Measurements from ENCODE around the gene CCNI2. TPM values are rescaled to one million over a fixed set of nuclear protein-coding genes. Genes with fewer than 3 reads are reported as not detected.
A peak's percentile ranks its signal among the peaks of the same experiment; 100 is the strongest.

The CCNI2 gene, protein sequence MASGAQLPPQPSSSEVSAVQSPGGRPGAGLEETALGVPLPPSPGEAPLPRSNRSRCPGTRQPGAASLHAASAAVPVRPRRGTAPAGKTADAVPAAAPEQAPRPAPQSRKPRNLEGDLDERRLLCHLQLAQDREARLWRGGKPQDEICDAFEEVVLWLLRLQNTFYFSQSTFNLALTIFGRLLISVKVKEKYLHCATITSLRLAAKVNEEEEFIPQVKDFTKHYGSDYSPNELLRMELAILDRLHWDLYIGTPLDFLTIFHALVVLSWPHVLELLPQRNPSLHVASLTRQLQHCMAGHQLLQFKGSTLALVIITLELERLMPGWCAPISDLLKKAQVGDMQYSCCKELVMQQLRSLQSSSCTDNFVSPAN
- total RNA-seq = 10 to 100 TPM in 2 of 5 donors, under 1 TPM in 1, not detected in 2; 0.92 to 56.7 (median 34.5) TPM
- 1 to 10 TPM in 2 of 3 donors, under 1 TPM in 1; 0.46 to 1.9 (median 1.3) TPM for polyA plus RNA-seq
- long read RNA-seq, donor 1, partial matches to known transcripts = 0 of 1 reads
- long read RNA-seq, donor 1, other reads (novel, unspliced or antisense) = 0 of 1 reads
- long read RNA-seq, donor 2 = 0 reads
- long read RNA-seq, donor 3 = 0 reads
- long read RNA-seq, donor 4 = 0 reads
- long read RNA-seq, donor 5, partial matches to known transcripts = 0 of 1 reads
- long read RNA-seq, donor 5, other reads (novel, unspliced or antisense) = 0 of 1 reads
- long read RNA-seq, donor 6 = 0 reads
- long read RNA-seq, donor 7, partial matches to known transcripts = 0 of 9 reads
- long read RNA-seq, donor 7, other reads (novel, unspliced or antisense) = 7 of 9 reads
- long read RNA-seq, donor 8, partial matches to known transcripts = 0 of 1 reads
- long read RNA-seq, donor 8, other reads (novel, unspliced or antisense) = 0 of 1 reads
- long read RNA-seq, donor 9, partial matches to known transcripts = 0 of 1 reads
- long read RNA-seq, donor 9, other reads (novel, unspliced or antisense) = 0 of 1 reads
- long read RNA-seq, donor 10 = 0 reads

GRCh38 chr5:132746954-132747615 is at the start of gene CCNI2:
Gene CCNI2 (plus strand): TSS chr5:132747426. CDS start chr5:132747496, 70 bp downstream.
- intact Hi-C loops (cut with DNase I; ENCODE audit: low total_unique reads) = no loop called here
- Histone ChIP-seq H3K27me3 (peaks cover 0 to 57% (median 5%) of the 10 kb centered on the region in 3 donors), H3K4me1 (peaks cover 13 to 19% (median 15%) of the 10 kb centered on the region in 4 donors), H3K9me3 (peaks cover 0 to 4% (median 0%) of the 10 kb centered on the region in 4 donors), H3K36me3 (peaks cover 0 to 8% (median 3%) of the 10 kb centered on the region in 4 donors), H3K27ac (peak within 1 kb of the TSS; percentile 53 to 83 (median 73)), H3K4me3 (peak within 1 kb of the TSS; percentile 50 to 61 (median 58))
- TF ChIP-seq EP300 (IDR thresholded peaks at IDR 0.05) (no peak), POLR2A (IDR thresholded peaks at IDR 0.05) (no peak), POLR2AphosphoS5 (IDR thresholded peaks at IDR 0.05) (peak in 1 of 3 donors; percentile 3)
- TF ChIP-seq, protein P1, sequence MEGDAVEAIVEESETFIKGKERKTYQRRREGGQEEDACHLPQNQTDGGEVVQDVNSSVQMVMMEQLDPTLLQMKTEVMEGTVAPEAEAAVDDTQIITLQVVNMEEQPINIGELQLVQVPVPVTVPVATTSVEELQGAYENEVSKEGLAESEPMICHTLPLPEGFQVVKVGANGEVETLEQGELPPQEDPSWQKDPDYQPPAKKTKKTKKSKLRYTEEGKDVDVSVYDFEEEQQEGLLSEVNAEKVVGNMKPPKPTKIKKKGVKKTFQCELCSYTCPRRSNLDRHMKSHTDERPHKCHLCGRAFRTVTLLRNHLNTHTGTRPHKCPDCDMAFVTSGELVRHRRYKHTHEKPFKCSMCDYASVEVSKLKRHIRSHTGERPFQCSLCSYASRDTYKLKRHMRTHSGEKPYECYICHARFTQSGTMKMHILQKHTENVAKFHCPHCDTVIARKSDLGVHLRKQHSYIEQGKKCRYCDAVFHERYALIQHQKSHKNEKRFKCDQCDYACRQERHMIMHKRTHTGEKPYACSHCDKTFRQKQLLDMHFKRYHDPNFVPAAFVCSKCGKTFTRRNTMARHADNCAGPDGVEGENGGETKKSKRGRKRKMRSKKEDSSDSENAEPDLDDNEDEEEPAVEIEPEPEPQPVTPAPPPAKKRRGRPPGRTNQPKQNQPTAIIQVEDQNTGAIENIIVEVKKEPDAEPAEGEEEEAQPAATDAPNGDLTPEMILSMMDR (IDR thresholded peaks at IDR 0.05) = peak in 1 of 7 experiments; percentile 25
- peak; percentile 66 to 84 for DNase-seq
- WGBS, 5 donors = 1 to 8% (median 2%) methylated on average over 15 to 59 of the region's 59 CpGs

- Histone ChIP-seq H3K4me1 (no peaks in the 10 kb centered on the region), H3K4me3 (no peak overlapping the region), H3K27ac (no peak overlapping the region), H3K27me3 (no peaks in the 10 kb centered on the region), H3K36me3 (peaks cover 0 to 43% (median 31%) of the 10 kb centered on the region in 4 donors), H3K9me3 (no peaks in the 10 kb centered on the region)
- TF ChIP-seq POLR2A (IDR thresholded peaks at IDR 0.05) (no peak), POLR2AphosphoS5 (IDR thresholded peaks at IDR 0.05) (no peak), EP300 (IDR thresholded peaks at IDR 0.05) (no peak)
- TF ChIP-seq, protein P1 (IDR thresholded peaks at IDR 0.05) = no peak
- no peak for DNase-seq
- intact Hi-C loops (cut with DNase I; ENCODE audit: low total_unique reads) = no loop called here
- 93 to 100% (median 97%) methylated on average over 1 of the region's 1 CpG for WGBS, 5 donors
Measured at GRCh38 chr5:132704875-132705274, 42.4 kb upstream of the CCNI2 start.

- no peak for DNase-seq
- intact Hi-C loops (cut with DNase I; ENCODE audit: low total_unique reads) = no loop called here
- Histone ChIP-seq H3K4me3 (no peak overlapping the region), H3K36me3 (peaks cover 0 to 9% (median 0%) of the 10 kb centered on the region in 4 donors), H3K9me3 (no peaks in the 10 kb centered on the region), H3K27ac (no peak overlapping the region), H3K27me3 (no peaks in the 10 kb centered on the region), H3K4me1 (no peaks in the 10 kb centered on the region)
- TF ChIP-seq POLR2A (IDR thresholded peaks at IDR 0.05) = no peak
- TF ChIP-seq POLR2AphosphoS5 (IDR thresholded peaks at IDR 0.05) = no peak
- no peak for TF ChIP-seq EP300 (IDR thresholded peaks at IDR 0.05)
- TF ChIP-seq, protein P1 (IDR thresholded peaks at IDR 0.05) = no peak
Measured at GRCh38 chr5:132708645-132709044, 38.6 kb upstream of the CCNI2 start.

All from stomach (tissue), 19 donors.